Ascending aorta (tissue), 2 donors: Measurements from ENCODE around the gene DPEP2NB. TPM values are rescaled to one million over a fixed set of nuclear protein-coding genes. Genes with fewer than 3 reads are reported as not detected.

Experiments used
- DNase-seq, 2 donors: peaks; one replicate each; pipeline ENCODE4 v3.0.0-alpha.2; 2019; ENCODE audit warnings: low spot score in 2 of 2
- H3K27ac ChIP-seq, 2 donors: fragments of 200-600 bp; sonication (generic); one replicate each; pipeline ENCODE4 v1.5.1; 2016 to 2017; ENCODE audit warnings: mild to moderate bottlenecking in 1 of 2
- H3K27me3 ChIP-seq: fragments of 200-600 bp; sonication (generic); one replicate; pipeline ENCODE4 v1.5.1; 2017
- H3K36me3 ChIP-seq, 2 donors: fragments of 200-600 bp; sonication (generic); one replicate each; pipeline ENCODE4 v1.5.1; 2016
- H3K4me1 ChIP-seq, 2 donors: fragments of 200-600 bp; sonication (generic); one replicate each; pipeline ENCODE4 v1.5.1; 2016 to 2017; ENCODE audit warnings: mild to moderate bottlenecking in 1 of 2
- H3K4me3 ChIP-seq, 2 donors: fragments of 200-600 bp; sonication (generic); one replicate each; pipeline ENCODE4 v1.5.1; 2016 to 2017; ENCODE audit warnings: mild to moderate bottlenecking in 1 of 2
- H3K9me3 ChIP-seq, 2 donors: fragments of 200-600 bp; sonication (generic); one replicate each; pipeline ENCODE4 v1.5.1; 2016
- CTCF ChIP-seq, 3 experiments: fragments of 200-600 bp in 2 of 3; fragments of 450-650 bp in 1 of 3; sonication (generic) in 2 of 3; IDR thresholded peaks; one replicate each; pipeline ENCODE4 v1.5.1; 2016 to 2019; ENCODE audit warnings: antibody characterized with exemption in 3 of 3, mild to moderate bottlenecking in 1 of 3, moderate library complexity in 1 of 3
- intact Hi-C: fragments of 100-400 bp; cut with DNase I; formaldehyde crosslinking; loops from one replicate; pipeline ENCODE4 v1.15.1; 2023
- total RNA-seq: library from RNA; depleted of rRNA; stranded (reverse); fragments of >200 nt; gene quantifications from one replicate; pipeline ENCODE4 v1.1.0, GENCODE V29; 2016

The DPEP2NB gene
- total RNA-seq, 1 donor from 2014 or later = not detected

GRCh38 chr16:67993207-67994039, 22.3 kb downstream of the DPEP2NB start:
- Histone ChIP-seq H3K9me3 (no peaks in the 10 kb centered on the region), H3K27ac (peak overlapping the region; percentile 23 to 26), H3K4me1 (peaks cover 4% of the 10 kb centered on the region in 2 donors), H3K4me3 (peak overlapping the region; percentile 29 to 55), H3K27me3 (no peaks in the 10 kb centered on the region), H3K36me3 (no peaks in the 10 kb centered on the region)
- DNase-seq = peak; percentile 30 to 89
- TF ChIP-seq CTCF (IDR thresholded peaks at IDR 0.05) = peak; percentile 97 to 99 (median 98)
- intact Hi-C loops = loop anchor here (1.0 to 2.0 kb wide), 4 partner anchors 25 to 236 kb away; partner anchors contain the start of genes DDX28, DUS2 and SLC12A4

GRCh38 chr16:67992661-67993206, 23.0 kb downstream of the DPEP2NB start:
- Histone ChIP-seq H3K27ac (no peak overlapping the region), H3K4me1 (peaks cover 4% of the 10 kb centered on the region in 2 donors), H3K9me3 (no peaks in the 10 kb centered on the region), H3K27me3 (no peaks in the 10 kb centered on the region), H3K4me3 (peak overlapping the region in 1 of 2 donors; percentile 55), H3K36me3 (no peaks in the 10 kb centered on the region)
- intact Hi-C loops = loop anchor here (1.0 to 2.0 kb wide), 4 partner anchors 24 to 237 kb away; partner anchors contain the start of genes DDX28, DUS2 and SLC12A4
- DNase-seq = no peak
- no peak for TF ChIP-seq CTCF (IDR thresholded peaks at IDR 0.05)

- intact Hi-C loops = no loop called here
- H3K27me3 ChIP-seq = no peaks in the 10 kb centered on the region
- TF ChIP-seq CTCF (IDR thresholded peaks at IDR 0.05) = no peak
- H3K27ac ChIP-seq = no peak overlapping the region
- H3K4me1 ChIP-seq = peaks cover 4% of the 10 kb centered on the region in 2 donors
- no peaks in the 10 kb centered on the region for H3K9me3 ChIP-seq
- H3K4me3 ChIP-seq = no peak overlapping the region
- DNase-seq = no peak
- H3K36me3 ChIP-seq = no peaks in the 10 kb centered on the region
These were observed 25.7 kb downstream of the DPEP2NB start for GRCh38 chr16:67990018-67990386.

GRCh38 chr16:67989322-67990017, 26.2 kb downstream of the DPEP2NB start:
- no peaks in the 10 kb centered on the region for H3K27me3 ChIP-seq
- intact Hi-C loops = no loop called here
- H3K4me3 ChIP-seq = no peak overlapping the region
- TF ChIP-seq CTCF (IDR thresholded peaks at IDR 0.05) = no peak
- peaks cover 4% of the 10 kb centered on the region in 2 donors for H3K4me1 ChIP-seq
- H3K27ac ChIP-seq = no peak overlapping the region
- no peak for DNase-seq
- H3K36me3 ChIP-seq = no peaks in the 10 kb centered on the region
- H3K9me3 ChIP-seq = no peaks in the 10 kb centered on the region

GRCh38 chr16:67988675-67989074, 27.0 kb downstream of the DPEP2NB start:
- Histone ChIP-seq H3K9me3 (no peaks in the 10 kb centered on the region), H3K4me1 (peaks cover 2 to 4% of the 10 kb centered on the region in 2 donors), H3K4me3 (no peak overlapping the region), H3K27me3 (no peaks in the 10 kb centered on the region), H3K27ac (no peak overlapping the region), H3K36me3 (no peaks in the 10 kb centered on the region)
- DNase-seq = no peak
- intact Hi-C loops = no loop called here
- TF ChIP-seq CTCF (IDR thresholded peaks at IDR 0.05) = no peak
